Measurements from ENCODE around the gene BCL2L2. TPM values are rescaled to one million over a fixed set of nuclear protein-coding genes. Genes with fewer than 3 reads are reported as not detected.

BCL2L2 gene
- total RNA-seq, 6 experiments from 2014 or later, result 8.8 to 15.8 (median 12.1) TPM

DNA sequence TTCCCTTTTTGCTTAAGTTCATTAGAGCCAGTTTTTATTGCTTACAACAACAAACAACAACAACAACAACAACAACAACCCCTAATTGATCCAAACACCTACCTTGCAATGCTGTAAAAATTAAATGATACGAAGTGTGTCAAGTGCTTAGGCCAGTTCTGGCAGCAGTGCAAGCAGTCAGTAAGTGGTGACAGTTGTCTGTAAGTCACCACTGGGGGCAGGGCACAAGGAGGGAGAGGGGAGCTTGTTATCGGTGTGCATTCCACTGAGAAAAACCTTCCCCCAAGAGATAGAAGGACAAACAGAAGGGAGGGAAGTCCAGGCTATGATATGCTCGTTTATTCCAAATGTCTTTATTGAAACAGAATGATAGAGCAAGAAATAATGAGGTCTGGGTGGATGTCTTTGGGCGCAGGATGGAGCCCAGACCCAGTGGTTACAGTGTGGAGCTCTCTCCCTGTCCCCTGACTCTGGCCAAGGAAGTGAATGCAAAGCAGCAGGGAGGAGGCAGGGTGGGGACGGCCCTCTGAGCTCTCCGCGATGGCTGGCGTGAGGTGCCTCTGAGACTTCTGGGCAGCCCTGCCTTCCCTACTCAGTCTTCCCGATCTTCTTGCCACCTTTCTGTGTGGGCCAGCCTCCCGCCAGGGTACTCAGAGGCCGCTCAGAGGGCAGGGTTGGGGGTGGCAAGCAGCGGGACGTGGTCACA is 39.5 kb downstream of the BCL2L2 start:
- 52% methylated on average over 4 of the region's 13 CpGs for WGBS (ENCODE audit: insufficient coverage, low coverage, low lambda C conversion rate, missing lambda C conversion rate)
- peak in 1 of 3 donors; percentile 9 for DNase-seq
- intact Hi-C loops (cut with DNase I), result no loop called here
- H3K4me3 ChIP-seq, result no peak overlapping the region
- no peak overlapping the region for H3K27ac ChIP-seq
- H3K4me1 ChIP-seq, result no peaks in the 10 kb centered on the region
- no peak for ATAC-seq
- no peaks in the 10 kb centered on the region for H3K27me3 ChIP-seq
- no peaks in the 10 kb centered on the region for H3K9me3 ChIP-seq
- no peaks in the 10 kb centered on the region for H3K36me3 ChIP-seq
- TF ChIP-seq POLR2A (IDR thresholded peaks at IDR 0.05), result no peak
- no peak for TF ChIP-seq CTCF (IDR thresholded peaks at IDR 0.05)

- Histone ChIP-seq H3K36me3 (no peaks in the 10 kb centered on the region), H3K4me3 (no peak overlapping the region), H3K27ac (no peak overlapping the region), H3K9me3 (no peaks in the 10 kb centered on the region), H3K4me1 (peaks cover 0 to 2% (median 0%) of the 10 kb centered on the region in 4 donors), H3K27me3 (peaks cover 0 to 3% of the 10 kb centered on the region in 2 donors)
- ATAC-seq (no peak), DNase-seq (peak in 1 of 3 donors; percentile 37)
- intact Hi-C loops (cut with DNase I), result no loop called here
- WGBS (ENCODE audit: insufficient coverage, low coverage, low lambda C conversion rate, missing lambda C conversion rate), result 58% methylated on average over 4 of the region's 27 CpGs
- TF ChIP-seq CTCF (IDR thresholded peaks at IDR 0.05) (no peak), POLR2A (IDR thresholded peaks at IDR 0.05) (no peak)
Measured at GRCh38 chr14:23346693-23347405, 40.2 kb downstream of the BCL2L2 start.

GRCh38 chr14:23347406-23348296 is 41.0 kb downstream of the BCL2L2 start:
- Histone ChIP-seq H3K4me1 (peaks cover 0 to 6% (median 0%) of the 10 kb centered on the region in 4 donors), H3K27ac (no peak overlapping the region), H3K27me3 (peaks cover 0 to 7% of the 10 kb centered on the region in 2 donors), H3K36me3 (no peaks in the 10 kb centered on the region), H3K9me3 (no peaks in the 10 kb centered on the region), H3K4me3 (no peak overlapping the region)
- 82% methylated on average over 4 of the region's 19 CpGs for WGBS (ENCODE audit: insufficient coverage, low coverage, low lambda C conversion rate, missing lambda C conversion rate)
- TF ChIP-seq POLR2A (IDR thresholded peaks at IDR 0.05), result no peak
- no peak for TF ChIP-seq CTCF (IDR thresholded peaks at IDR 0.05)
- ATAC-seq (no peak), DNase-seq (peak in 1 of 3 donors; percentile 29)
- intact Hi-C loops (cut with DNase I), result no loop called here

- H3K27me3 ChIP-seq, result peaks cover 0 to 7% of the 10 kb centered on the region in 2 donors
- intact Hi-C loops (cut with DNase I), result no loop called here
- no peak overlapping the region for H3K27ac ChIP-seq
- TF ChIP-seq POLR2A (IDR thresholded peaks at IDR 0.05) (no peak), CTCF (IDR thresholded peaks at IDR 0.05) (no peak)
- H3K36me3 ChIP-seq, result no peaks in the 10 kb centered on the region
- peaks cover 0 to 6% (median 0%) of the 10 kb centered on the region in 4 donors for H3K4me1 ChIP-seq
- H3K4me3 ChIP-seq, result no peak overlapping the region
- no peak for ATAC-seq
- peak in 1 of 3 donors; percentile 32 for DNase-seq
- no peaks in the 10 kb centered on the region for H3K9me3 ChIP-seq
- 85% methylated on average over 4 of the region's 6 CpGs for WGBS (ENCODE audit: insufficient coverage, low coverage, low lambda C conversion rate, missing lambda C conversion rate)
Measured at GRCh38 chr14:23348297-23348655, 41.6 kb downstream of the BCL2L2 start.

Data from right lobe of liver (tissue), 6 donors.